ENCODE data around the gene AVP. TPM values are rescaled to one million over a fixed set of nuclear protein-coding genes. Genes with fewer than 3 reads are reported as not detected.
"Not testable (repeated sequence)": the region's sequence is repeated elsewhere in the genome, so short reads cannot be mapped to it uniquely, and the experiment has no call there.

Gene AVP
- total and polyA plus RNA-seq, 4 donors = 2.5 TPM; not detected in 3

- TF ChIP-seq, protein P1, sequence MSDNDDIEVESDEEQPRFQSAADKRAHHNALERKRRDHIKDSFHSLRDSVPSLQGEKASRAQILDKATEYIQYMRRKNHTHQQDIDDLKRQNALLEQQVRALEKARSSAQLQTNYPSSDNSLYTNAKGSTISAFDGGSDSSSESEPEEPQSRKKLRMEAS (IDR thresholded peaks at IDR 0.05) = no peak
- TF ChIP-seq NR2F2 (IDR thresholded peaks at IDR 0.05) = no peak
- no peak for TF ChIP-seq TAF1 (conservative IDR thresholded peaks at IDR 0.05)
- no peak for TF ChIP-seq GABPA (IDR thresholded peaks at IDR 0.05 in 1 of 2, conservative IDR thresholded peaks at IDR 0.05 in 1 of 2)
- no peak for TF ChIP-seq EGR1 (IDR thresholded peaks at IDR 0.05; ENCODE audit: low read depth in 2 of 2)
- no peak for TF ChIP-seq FOXA1 (IDR thresholded peaks at IDR 0.05)
These were observed 17.1 kb downstream of the AVP start (continued) for GRCh38 chr20:3067139-3068014.

DNA sequence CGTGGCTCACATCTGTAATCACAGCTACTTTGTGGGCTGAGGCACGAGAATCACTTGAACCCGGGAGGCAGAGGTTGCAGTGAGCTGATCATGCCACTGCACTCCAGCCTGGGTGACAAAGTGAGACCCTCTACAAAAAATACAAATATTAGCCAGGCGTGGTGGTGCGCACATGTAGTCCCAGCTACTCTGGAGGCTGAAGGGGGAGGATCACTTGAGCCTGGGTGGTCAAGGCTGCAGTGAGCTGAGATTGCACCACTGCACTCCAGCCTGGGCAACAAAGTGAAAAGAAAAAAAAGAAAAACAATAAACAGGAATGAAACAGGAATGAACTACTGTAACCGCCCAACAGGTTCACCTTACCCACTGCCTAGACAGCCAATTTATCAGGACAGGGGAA lies 20.4 kb downstream of the AVP start:
- not testable (repeated sequence) for H3K27ac ChIP-seq (ENCODE audit: low read depth in 1 of 2, low read length in 2 of 2); DNase-seq (ENCODE audit: low spot score); H3K9ac ChIP-seq (ENCODE audit: low read depth in 1 of 2, low read length in 2 of 2); H3K27me3 ChIP-seq (ENCODE audit: control insufficient read depth in 4 of 4, insufficient read depth in 4 of 4, low read length in 3 of 4); H3K9me3 ChIP-seq (ENCODE audit: control insufficient read depth in 4 of 4, low read length in 3 of 4); H3K36me3 ChIP-seq (ENCODE audit: control insufficient read depth in 4 of 4, insufficient read depth in 3 of 4, low read depth in 1 of 4, low read length in 3 of 4); H3K4me3 ChIP-seq (ENCODE audit: low read depth in 1 of 3, low read length in 3 of 3)
- 90% methylated on average over 6 of the region's 6 CpGs for WGBS
- peaks cover 0 to 33% (median 24%) of the 10 kb centered on the region in 4 donors for H3K4me1 ChIP-seq (ENCODE audit: control insufficient read depth in 4 of 4, insufficient read depth in 4 of 4, low read length in 3 of 4)

GRCh38 chr20:3059489-3059888 lies 25.0 kb downstream of the AVP start:
- Histone ChIP-seq H3K4me1 (ENCODE audit: control insufficient read depth in 4 of 4, insufficient read depth in 4 of 4, low read length in 3 of 4) (no peaks in the 10 kb centered on the region), H3K27me3 (ENCODE audit: control insufficient read depth in 4 of 4, insufficient read depth in 4 of 4, low read length in 3 of 4) (no peaks in the 10 kb centered on the region), H3K9ac (ENCODE audit: low read depth in 1 of 2, low read length in 2 of 2) (no peak overlapping the region), H3K9me3 (ENCODE audit: control insufficient read depth in 4 of 4, low read length in 3 of 4) (no peaks in the 10 kb centered on the region), H3K4me3 (ENCODE audit: low read depth in 1 of 3, low read length in 3 of 3) (no peak overlapping the region), H3K36me3 (ENCODE audit: control insufficient read depth in 4 of 4, insufficient read depth in 3 of 4, low read depth in 1 of 4, low read length in 3 of 4) (no peaks in the 10 kb centered on the region), H3K27ac (ENCODE audit: low read depth in 1 of 2, low read length in 2 of 2) (no peak overlapping the region)
- no peak for DNase-seq (ENCODE audit: low spot score)
- TF ChIP-seq HNF4A (conservative IDR thresholded peaks at IDR 0.05) (no peak), NR2F2 (IDR thresholded peaks at IDR 0.05) (no peak), ZBTB33 (IDR thresholded peaks at IDR 0.05) (no peak), RXRA (IDR thresholded peaks at IDR 0.05) (no peak), FOXA1 (IDR thresholded peaks at IDR 0.05) (no peak), JUND (IDR thresholded peaks at IDR 0.05) (no peak), GABPA (IDR thresholded peaks at IDR 0.05 in 1 of 2, conservative IDR thresholded peaks at IDR 0.05 in 1 of 2) (no peak), SP1 (IDR thresholded peaks at IDR 0.05) (no peak), HNF4G (IDR thresholded peaks at IDR 0.05) (no peak), FOXA2 (IDR thresholded peaks at IDR 0.05) (no peak), TAF1 (conservative IDR thresholded peaks at IDR 0.05) (no peak), EGR1 (IDR thresholded peaks at IDR 0.05; ENCODE audit: low read depth in 2 of 2) (no peak), CTCF (IDR thresholded peaks at IDR 0.05; ENCODE audit: low read depth, low read length, missing input control) (no peak), ATF3 (IDR thresholded peaks at IDR 0.05) (no peak), YY1 (IDR thresholded peaks at IDR 0.05) (no peak)
- TF ChIP-seq, protein P2, sequence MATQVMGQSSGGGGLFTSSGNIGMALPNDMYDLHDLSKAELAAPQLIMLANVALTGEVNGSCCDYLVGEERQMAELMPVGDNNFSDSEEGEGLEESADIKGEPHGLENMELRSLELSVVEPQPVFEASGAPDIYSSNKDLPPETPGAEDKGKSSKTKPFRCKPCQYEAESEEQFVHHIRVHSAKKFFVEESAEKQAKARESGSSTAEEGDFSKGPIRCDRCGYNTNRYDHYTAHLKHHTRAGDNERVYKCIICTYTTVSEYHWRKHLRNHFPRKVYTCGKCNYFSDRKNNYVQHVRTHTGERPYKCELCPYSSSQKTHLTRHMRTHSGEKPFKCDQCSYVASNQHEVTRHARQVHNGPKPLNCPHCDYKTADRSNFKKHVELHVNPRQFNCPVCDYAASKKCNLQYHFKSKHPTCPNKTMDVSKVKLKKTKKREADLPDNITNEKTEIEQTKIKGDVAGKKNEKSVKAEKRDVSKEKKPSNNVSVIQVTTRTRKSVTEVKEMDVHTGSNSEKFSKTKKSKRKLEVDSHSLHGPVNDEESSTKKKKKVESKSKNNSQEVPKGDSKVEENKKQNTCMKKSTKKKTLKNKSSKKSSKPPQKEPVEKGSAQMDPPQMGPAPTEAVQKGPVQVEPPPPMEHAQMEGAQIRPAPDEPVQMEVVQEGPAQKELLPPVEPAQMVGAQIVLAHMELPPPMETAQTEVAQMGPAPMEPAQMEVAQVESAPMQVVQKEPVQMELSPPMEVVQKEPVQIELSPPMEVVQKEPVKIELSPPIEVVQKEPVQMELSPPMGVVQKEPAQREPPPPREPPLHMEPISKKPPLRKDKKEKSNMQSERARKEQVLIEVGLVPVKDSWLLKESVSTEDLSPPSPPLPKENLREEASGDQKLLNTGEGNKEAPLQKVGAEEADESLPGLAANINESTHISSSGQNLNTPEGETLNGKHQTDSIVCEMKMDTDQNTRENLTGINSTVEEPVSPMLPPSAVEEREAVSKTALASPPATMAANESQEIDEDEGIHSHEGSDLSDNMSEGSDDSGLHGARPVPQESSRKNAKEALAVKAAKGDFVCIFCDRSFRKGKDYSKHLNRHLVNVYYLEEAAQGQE (IDR thresholded peaks at IDR 0.05) = no peak
- 95% methylated on average over 3 of the region's 3 CpGs for WGBS
